Activated naive CD8-positive, alpha-beta T cell treated with anti-CD3 and anti-CD28 coated beads for 36 hours (primary cell): ENCODE measurements around the gene RLF. TPM values are rescaled to one million over a fixed set of nuclear protein-coding genes. Genes with fewer than 3 reads are reported as not detected.

Experiments used
- DNase-seq: peaks from one replicate; pipeline ENCODE4 v3.0.0; 2021
- H3K27ac Mint-ChIP-seq: one replicate; pipeline ENCODE4 v1.8.0; 2022; ENCODE audit warnings: mild to moderate bottlenecking, moderate library complexity, mixed read lengths
- H3K27me3 Mint-ChIP-seq: one replicate; pipeline ENCODE4 v1.8.0; 2022; ENCODE audit warnings: mild to moderate bottlenecking, mixed read lengths
- H3K36me3 Mint-ChIP-seq: one replicate; pipeline ENCODE4 v1.8.0; 2021; ENCODE audit warnings: mild to moderate bottlenecking, mixed read lengths
- H3K4me1 Mint-ChIP-seq: one replicate; pipeline ENCODE4 v1.8.0; 2021; ENCODE audit warnings: mixed read lengths
- H3K4me3 Mint-ChIP-seq: one replicate; pipeline ENCODE4 v1.8.0; 2022; ENCODE audit warnings: mild to moderate bottlenecking, moderate library complexity, mixed read lengths
- H3K9me3 Mint-ChIP-seq: one replicate; pipeline ENCODE4 v1.8.0; 2022; ENCODE audit warnings: mixed read lengths
- total RNA-seq, 2 experiments: library from RNA; stranded (reverse); gene quantifications; one replicate each; pipeline ENCODE4 v1.2.3, GENCODE V29; 2021

RLF gene
- total RNA-seq, 2 experiments from 2014 or later: 13.6 to 13.7 TPM

DNA sequence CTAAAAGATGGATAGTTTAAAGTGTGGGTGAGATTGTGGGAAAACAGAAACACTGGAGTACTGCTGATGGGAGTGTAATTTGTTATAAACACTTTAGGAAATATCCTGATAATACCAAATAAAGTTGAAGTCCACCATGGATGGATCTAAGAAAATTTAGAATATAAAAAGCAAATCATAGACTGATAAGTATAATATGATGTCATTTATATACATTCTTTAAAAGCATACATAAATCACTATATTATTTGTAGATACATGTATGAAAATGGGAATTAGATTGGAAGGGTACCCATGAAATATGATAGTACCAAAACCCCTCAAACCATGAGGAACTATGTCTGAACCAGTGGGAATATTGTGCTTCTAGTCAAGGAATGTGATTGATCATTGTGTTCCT lies 104.7 kb downstream of the RLF start:
- Mint-ChIP-seq H3K4me1 (peaks cover 43% of the 10 kb centered on the region), H3K36me3 (peaks cover 44% of the 10 kb centered on the region), H3K27me3 (no peaks in the 10 kb centered on the region), H3K27ac (no peak overlapping the region), H3K9me3 (no peaks in the 10 kb centered on the region), H3K4me3 (no peak overlapping the region)
- no peak for DNase-seq

DNA sequence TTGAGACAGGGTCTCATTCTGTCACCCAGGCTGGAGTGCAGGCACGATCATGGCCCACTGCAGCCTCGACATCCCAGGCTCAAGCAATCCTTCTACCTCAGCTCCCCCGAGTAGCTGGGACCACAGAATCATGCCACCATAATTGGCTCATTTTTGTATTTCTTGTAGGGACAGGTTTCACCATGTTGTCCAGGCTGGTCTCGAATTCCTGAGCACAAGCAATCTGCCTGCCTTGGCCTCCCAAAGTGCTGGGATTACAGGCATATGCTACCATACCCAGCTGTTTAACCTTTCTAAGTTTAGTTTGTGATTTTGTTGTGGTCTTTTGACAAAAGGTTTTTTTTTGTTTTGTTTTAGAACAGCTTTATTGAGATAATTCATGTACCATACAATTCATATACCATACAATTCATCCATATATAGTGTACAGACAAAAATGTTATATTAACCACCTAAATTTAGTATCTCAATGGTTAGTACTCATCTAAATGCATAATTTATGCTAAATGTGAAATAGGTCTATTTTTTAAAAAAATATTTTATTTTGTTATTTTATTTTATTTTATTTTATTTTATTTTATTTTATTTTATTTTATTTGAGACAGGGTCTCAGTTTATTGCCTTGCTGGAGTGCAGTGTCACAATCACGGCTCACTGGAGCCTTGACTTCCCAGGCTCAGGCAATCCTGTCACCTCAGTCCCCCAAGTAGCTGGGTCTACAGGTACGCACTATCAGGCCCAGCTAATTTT lies 105.8 kb downstream of the RLF start:
- no peak for DNase-seq
- Mint-ChIP-seq H3K27ac (no peak overlapping the region), H3K4me1 (peaks cover 34% of the 10 kb centered on the region), H3K4me3 (no peak overlapping the region), H3K27me3 (no peaks in the 10 kb centered on the region), H3K9me3 (no peaks in the 10 kb centered on the region), H3K36me3 (peaks cover 33% of the 10 kb centered on the region)

DNA sequence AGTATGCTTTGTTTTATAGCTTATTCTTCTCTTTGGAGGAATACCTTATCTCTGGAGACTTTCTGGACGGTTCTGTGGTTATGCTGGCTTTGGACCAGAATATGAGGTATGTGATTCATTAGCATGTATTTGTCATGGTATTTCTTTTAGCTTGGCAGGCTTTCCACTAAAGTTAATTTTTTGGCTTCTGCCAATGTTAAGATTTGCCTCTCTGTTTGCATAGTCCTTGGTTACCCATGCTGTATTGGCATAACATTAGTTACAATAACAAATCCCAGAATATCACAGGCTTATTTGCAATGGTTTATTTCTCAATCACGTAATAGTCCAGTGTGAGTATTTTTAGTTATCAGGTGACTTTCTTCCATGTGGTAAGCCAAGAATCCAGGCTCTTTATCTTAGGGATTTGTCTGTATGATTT lies 106.6 kb downstream of the RLF start:
- H3K36me3 Mint-ChIP-seq: peaks cover 33% of the 10 kb centered on the region
- DNase-seq: no peak
- H3K4me3 Mint-ChIP-seq: no peak overlapping the region
- peaks cover 34% of the 10 kb centered on the region for H3K4me1 Mint-ChIP-seq
- no peaks in the 10 kb centered on the region for H3K27me3 Mint-ChIP-seq
- no peaks in the 10 kb centered on the region for H3K9me3 Mint-ChIP-seq
- no peak overlapping the region for H3K27ac Mint-ChIP-seq

DNA sequence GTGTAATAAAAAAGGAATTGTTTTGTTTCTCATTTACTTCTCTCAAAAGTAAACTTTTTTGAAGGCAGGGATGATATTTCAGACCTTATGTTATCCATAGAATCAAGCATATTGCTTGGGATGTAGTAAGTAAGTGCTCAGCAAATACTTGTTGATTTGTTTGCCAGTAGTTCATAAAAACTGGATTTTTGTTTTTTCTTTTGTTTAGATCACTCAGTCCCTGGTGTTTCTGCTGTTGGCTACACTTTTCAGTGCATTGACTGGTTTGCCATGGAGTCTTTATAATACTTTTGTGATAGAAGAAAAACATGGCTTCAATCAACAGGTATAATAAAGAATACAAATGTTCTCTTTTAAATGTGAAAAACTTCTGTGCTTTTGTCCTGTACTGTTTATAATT lies 107.0 kb downstream of the RLF start:
- H3K9me3 Mint-ChIP-seq: no peaks in the 10 kb centered on the region
- H3K4me1 Mint-ChIP-seq: peaks cover 31% of the 10 kb centered on the region
- no peak overlapping the region for H3K4me3 Mint-ChIP-seq
- H3K36me3 Mint-ChIP-seq: peaks cover 33% of the 10 kb centered on the region
- no peak overlapping the region for H3K27ac Mint-ChIP-seq
- H3K27me3 Mint-ChIP-seq: no peaks in the 10 kb centered on the region
- no peak for DNase-seq

DNA sequence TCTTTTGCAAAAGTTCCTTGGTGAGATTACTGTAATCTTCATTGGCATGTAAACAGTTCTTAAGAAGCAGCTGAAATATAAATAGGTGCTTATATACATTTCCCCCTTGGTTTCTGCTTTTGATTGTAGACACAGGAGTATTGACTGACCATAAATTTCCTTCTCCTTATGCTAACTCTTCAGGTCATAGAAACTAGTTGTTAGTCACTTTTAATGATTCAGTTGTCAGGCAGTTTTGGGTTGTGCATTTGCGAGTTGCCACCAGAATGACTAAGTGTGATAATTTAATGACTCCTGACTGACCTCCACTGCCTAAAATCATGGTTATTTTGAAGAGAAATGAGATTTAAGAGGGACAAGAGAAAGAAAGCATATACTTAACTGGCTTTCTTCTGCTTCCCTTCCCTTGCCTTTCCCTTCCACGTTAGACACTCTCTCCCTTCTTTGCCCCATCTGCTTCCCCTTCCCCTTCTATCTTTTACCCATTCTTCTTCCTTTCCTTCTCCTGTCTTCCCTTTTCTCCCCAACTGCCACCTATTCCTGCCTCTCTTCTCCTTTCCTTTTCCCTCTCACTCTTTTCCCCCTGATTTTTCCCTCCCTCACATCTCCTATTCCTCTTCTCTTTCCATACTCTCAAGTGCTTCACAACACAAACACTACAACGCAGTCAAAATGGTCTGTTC lies 109.1 kb downstream of the RLF start:
- no peak for DNase-seq
- Mint-ChIP-seq H3K9me3 (no peaks in the 10 kb centered on the region), H3K27me3 (no peaks in the 10 kb centered on the region), H3K4me3 (no peak overlapping the region), H3K4me1 (peaks cover 18% of the 10 kb centered on the region), H3K36me3 (peaks cover 31% of the 10 kb centered on the region), H3K27ac (peak overlapping the region; percentile 73)

DNA sequence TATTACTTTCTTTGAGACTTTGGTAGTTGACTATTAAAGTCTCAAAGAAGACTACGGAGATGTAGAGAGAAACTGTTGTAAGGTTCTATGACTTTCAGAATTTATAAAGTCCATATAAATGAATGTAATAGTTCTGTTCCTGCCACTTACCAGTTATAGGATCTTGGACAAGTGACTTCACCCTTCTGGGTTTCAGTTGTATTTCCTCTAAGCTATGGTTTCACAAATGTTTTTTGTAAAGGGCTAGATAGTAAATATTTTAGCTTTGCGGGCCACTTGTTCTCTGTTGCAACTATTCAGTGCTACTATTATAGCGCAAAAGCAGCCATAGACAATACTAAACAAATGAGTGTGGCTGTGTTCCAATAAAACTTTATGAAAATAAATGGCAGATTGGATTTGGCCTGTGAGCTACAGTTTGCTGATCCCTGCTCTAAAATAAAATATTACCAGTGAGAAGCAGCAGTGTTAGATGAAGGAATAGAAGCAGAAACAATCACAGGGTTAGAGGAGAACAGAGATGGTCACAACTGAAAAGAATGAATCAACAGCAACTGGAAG lies 111.5 kb downstream of the RLF start:
- H3K9me3 Mint-ChIP-seq: no peaks in the 10 kb centered on the region
- H3K4me1 Mint-ChIP-seq: peaks cover 13% of the 10 kb centered on the region
- peak overlapping the region; percentile 49 for H3K27ac Mint-ChIP-seq
- H3K4me3 Mint-ChIP-seq: no peak overlapping the region
- peaks cover 31% of the 10 kb centered on the region for H3K36me3 Mint-ChIP-seq
- no peaks in the 10 kb centered on the region for H3K27me3 Mint-ChIP-seq
- DNase-seq: no peak

DNA sequence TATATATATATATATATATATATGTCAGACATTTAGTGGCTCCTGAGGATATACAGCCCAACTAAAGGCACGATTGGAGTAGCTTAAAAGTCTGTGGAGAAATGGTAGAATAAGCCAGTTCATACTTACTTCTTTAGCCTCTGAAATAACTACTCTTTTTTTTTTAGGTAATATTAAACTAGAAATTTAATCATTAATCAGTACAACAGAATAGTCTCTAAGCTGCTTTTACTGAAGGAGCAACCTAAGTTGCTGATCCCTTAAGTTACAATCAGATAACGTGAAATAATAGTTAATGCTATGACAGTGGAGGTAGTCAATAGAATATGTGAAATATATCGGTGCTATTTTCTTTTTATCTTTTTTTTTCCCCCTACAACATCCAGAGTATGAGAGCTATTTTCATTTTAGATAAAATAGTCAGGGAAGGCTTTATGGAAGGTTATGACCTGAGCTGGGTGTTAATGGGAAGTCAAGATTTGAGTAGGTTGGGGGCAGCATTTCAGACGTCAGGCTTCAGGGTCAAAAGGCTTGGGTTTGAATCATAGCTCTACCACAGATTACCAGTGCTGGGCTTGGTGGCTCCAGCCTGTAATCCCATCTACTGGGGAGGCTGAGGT lies 112.5 kb downstream of the RLF start:
- H3K27ac Mint-ChIP-seq: no peak overlapping the region
- H3K36me3 Mint-ChIP-seq: peaks cover 31% of the 10 kb centered on the region
- no peak for DNase-seq

DNA sequence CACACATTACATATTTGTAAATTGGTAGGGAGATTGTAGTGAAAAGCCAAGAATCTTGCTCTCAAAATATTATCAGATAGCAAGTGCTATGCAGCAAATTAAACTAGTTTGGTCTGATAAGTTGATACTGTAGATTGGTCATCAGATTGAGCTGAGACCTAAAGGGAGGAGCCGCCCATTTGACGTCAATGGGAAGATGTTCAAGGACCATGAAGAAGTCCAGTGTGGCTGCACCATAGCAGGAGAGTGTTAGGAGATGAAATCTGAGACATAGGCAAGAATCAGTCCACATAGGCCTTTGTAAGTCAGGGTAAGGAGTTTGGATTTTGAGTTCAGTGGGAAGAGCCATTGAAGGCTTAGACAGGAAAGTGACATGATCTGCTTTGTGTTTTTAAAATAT lies 113.1 kb downstream of the RLF start:
- H3K27ac Mint-ChIP-seq: no peak overlapping the region

More for the DNA sequence above, 112.5 kb downstream of the RLF start:
- no peaks in the 10 kb centered on the region for H3K27me3 Mint-ChIP-seq
- H3K4me3 Mint-ChIP-seq: no peak overlapping the region
- H3K9me3 Mint-ChIP-seq: no peaks in the 10 kb centered on the region
- peaks cover 13% of the 10 kb centered on the region for H3K4me1 Mint-ChIP-seq

DNA sequence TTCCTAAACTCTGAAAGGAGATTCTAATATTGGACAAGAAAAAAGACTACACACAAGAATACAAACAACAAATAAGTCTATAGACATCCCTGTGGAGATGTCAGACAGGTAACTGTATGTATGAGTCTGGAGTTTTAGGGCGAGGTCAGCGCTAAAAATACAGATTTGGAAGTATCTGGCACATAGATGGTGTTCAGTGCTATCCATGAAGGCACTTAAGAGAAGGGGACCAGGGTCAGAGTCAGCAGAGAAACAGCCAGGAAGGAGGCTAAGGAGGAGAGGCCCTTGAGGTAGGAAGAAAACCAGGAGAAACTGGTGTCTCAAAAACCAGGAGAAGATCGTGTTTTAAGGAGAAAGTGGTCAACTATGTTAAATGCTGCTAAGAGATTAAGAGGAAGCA lies 114.9 kb downstream of the RLF start:
- peaks cover 5% of the 10 kb centered on the region for H3K4me1 Mint-ChIP-seq

More for the DNA sequence above, 113.1 kb downstream of the RLF start:
- H3K27me3 Mint-ChIP-seq: no peaks in the 10 kb centered on the region
- H3K36me3 Mint-ChIP-seq: peaks cover 31% of the 10 kb centered on the region
- no peaks in the 10 kb centered on the region for H3K9me3 Mint-ChIP-seq
- no peak for DNase-seq
- H3K4me3 Mint-ChIP-seq: no peak overlapping the region
- peaks cover 13% of the 10 kb centered on the region for H3K4me1 Mint-ChIP-seq

DNA sequence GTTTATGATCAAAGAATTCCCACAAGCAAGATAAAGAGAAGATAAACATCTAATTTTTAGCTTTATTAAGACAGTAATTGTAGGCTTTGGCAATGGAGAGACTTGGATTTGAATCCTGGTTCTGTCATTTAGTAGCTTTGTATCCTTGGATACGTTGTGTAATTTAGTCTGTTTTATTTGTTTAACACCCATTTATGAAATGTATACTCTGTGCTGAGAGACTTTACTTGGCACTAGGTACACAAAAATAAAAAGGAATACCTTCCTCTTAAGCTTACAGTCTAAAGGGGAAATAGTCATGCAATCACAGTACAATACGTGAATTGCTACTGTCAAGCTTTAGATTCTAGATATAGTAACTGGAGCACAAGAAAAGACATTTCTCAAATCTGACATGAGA lies 120.7 kb downstream of the RLF start:
- Mint-ChIP-seq H3K9me3 (no peaks in the 10 kb centered on the region), H3K27ac (no peak overlapping the region), H3K36me3 (peaks cover 3% of the 10 kb centered on the region), H3K27me3 (no peaks in the 10 kb centered on the region), H3K4me3 (no peak overlapping the region), H3K4me1 (no peaks in the 10 kb centered on the region)
- no peak for DNase-seq

More for the DNA sequence above, 114.9 kb downstream of the RLF start:
- no peak for DNase-seq
- Mint-ChIP-seq H3K27me3 (no peaks in the 10 kb centered on the region), H3K36me3 (peaks cover 21% of the 10 kb centered on the region), H3K9me3 (no peaks in the 10 kb centered on the region), H3K4me3 (no peak overlapping the region), H3K27ac (no peak overlapping the region)

Other genes starting within 250 kb of the RLF start
- gene MFSD2A, start 206.2 kb upstream of the RLF start, total RNA-seq: 10 to 100 TPM; 20.2 to 22.3 TPM
- gene CAP1, start 120.7 kb upstream of the RLF start, total RNA-seq: 100 to 1,000 TPM; 483 to 504 TPM
- gene PPT1, start 64.1 kb upstream of the RLF start, total RNA-seq: 10 to 100 TPM; 87.5 to 93.7 TPM
- gene TMCO2, start 86.5 kb downstream of the RLF start, total RNA-seq: not detected
- gene ZMPSTE24, start 96.8 kb downstream of the RLF start, total RNA-seq: 10 to 100 TPM; 39.6 to 41.0 TPM
- 1 to 10 TPM; 2.5 to 3.0 TPM for gene COL9A2, start 155.9 kb downstream of the RLF start, total RNA-seq
- gene SMAP2, start 212.3 kb downstream of the RLF start, total RNA-seq: 100 to 1,000 TPM; 160 to 162 TPM